Measurements from ENCODE around the gene CHIT1. TPM values are rescaled to one million over a fixed set of nuclear protein-coding genes. Genes with fewer than 3 reads are reported as not detected.

Gene CHIT1
- total and polyA plus RNA-seq, 7 donors = 0.04 to 0.27 (median 0.09) TPM; not detected in 3

DNA sequence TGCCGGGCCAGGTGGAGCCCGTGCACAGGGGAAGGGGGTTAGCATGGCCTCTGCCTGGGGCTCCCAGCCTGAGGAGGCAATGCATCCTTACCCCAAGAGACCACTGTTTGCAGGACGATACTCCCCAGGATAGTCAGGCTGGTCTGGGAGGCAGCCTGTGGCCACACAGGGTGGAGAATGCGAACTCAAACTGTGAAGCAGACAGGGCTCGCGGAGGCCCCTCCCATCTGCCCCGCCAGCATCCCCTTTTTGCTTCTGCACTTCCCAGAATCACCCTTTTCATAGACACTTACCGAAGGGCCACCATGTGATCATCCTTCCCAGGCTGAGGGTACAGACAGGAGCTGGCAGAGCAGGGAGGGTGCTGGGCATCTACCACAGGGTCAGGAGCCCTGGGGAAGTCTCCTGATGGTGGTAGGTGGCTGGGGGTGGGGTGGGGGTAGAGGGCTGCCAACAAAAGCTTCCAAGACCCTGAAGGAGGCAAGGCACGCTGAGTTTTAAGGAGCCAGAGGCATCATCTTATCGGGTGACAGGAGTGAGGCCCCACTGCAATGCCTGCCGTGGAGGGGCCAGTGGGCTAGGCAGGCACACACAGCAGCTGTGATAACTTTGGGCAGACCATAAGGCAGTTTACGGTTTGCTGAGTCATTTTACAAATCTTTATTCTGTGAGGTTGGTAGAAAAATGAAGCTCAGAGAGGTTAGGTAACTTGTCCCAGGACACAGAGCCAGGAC is 44.6 kb upstream of the CHIT1 start:
- H3K4me1 ChIP-seq = peaks cover 84% of the 10 kb centered on the region

DNA sequence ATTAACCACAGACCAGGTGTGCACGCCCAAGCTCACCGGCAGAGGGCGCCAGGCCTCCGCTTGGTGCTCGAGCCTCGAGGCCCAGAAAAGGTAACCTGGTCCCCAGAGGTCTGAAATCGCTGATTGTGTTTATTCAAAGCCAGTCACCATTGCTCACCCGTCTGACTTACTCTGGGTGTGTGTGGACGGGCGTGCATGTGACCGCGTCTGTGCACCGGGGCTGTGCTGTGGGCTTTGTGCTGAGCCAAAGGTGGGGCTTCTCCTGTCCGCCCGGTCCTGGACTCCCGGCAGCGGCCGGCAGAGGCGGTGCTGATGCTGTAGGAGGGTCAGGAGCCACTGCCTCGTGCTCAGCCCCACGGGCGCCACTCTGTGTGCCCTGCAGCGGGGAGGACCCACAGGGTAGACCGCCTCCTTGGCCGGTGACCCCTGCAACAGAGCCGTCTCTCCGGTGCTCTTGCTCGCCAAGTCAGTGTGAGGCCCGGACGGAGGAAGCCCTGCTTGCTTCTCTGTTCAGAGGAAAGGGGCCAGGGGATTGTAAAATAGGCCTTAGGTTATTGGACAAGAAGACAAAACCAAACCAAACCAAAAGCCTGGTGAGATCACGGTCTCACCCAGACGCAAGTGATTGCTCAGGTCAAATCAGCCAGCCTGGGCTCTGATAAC is 43.9 kb upstream of the CHIT1 start:
- Histone ChIP-seq H3K4me1 (peaks cover 83% of the 10 kb centered on the region), H3K27me3 (ENCODE audit: insufficient read depth in 3 of 3, low read length in 2 of 3) (no peaks in the 10 kb centered on the region), H3K27ac (peak overlapping the region; percentile 91), H3K36me3 (ENCODE audit: insufficient read depth in 1 of 2, low read depth in 1 of 2) (no peaks in the 10 kb centered on the region), H3K4me3 (peak overlapping the region; percentile 59), H3K9me3 (no peaks in the 10 kb centered on the region)
- intact Hi-C loops (cut with DNase I) = loop anchor here (1.0 to 5.0 kb wide), 6 partner anchors 34 to 214 kb away; no protein-coding TSS in a partner anchor
- ATAC-seq = peak; percentile 58 to 66 (median 61)
- WGBS, 3 donors = 10 to 16% (median 12%) methylated on average over 32 of the region's 32 CpGs
- DNase-seq = peak; percentile 86 to 94
- TF ChIP-seq, protein P1, sequence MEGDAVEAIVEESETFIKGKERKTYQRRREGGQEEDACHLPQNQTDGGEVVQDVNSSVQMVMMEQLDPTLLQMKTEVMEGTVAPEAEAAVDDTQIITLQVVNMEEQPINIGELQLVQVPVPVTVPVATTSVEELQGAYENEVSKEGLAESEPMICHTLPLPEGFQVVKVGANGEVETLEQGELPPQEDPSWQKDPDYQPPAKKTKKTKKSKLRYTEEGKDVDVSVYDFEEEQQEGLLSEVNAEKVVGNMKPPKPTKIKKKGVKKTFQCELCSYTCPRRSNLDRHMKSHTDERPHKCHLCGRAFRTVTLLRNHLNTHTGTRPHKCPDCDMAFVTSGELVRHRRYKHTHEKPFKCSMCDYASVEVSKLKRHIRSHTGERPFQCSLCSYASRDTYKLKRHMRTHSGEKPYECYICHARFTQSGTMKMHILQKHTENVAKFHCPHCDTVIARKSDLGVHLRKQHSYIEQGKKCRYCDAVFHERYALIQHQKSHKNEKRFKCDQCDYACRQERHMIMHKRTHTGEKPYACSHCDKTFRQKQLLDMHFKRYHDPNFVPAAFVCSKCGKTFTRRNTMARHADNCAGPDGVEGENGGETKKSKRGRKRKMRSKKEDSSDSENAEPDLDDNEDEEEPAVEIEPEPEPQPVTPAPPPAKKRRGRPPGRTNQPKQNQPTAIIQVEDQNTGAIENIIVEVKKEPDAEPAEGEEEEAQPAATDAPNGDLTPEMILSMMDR (IDR thresholded peaks at IDR 0.05) = peak; percentile 96

More for the DNA sequence above, 44.6 kb upstream of the CHIT1 start:
- TF ChIP-seq, protein P1 (IDR thresholded peaks at IDR 0.05) = no peak
- peak; percentile 49 to 72 for DNase-seq
- ATAC-seq = no peak
- 71 to 77% (median 72%) methylated on average over 12 of the region's 12 CpGs for WGBS, 3 donors
- intact Hi-C loops (cut with DNase I) = loop anchor here (1.0 to 5.0 kb wide), 6 partner anchors 33 to 213 kb away; no protein-coding TSS in a partner anchor
- Histone ChIP-seq H3K36me3 (ENCODE audit: insufficient read depth in 1 of 2, low read depth in 1 of 2) (no peaks in the 10 kb centered on the region), H3K4me3 (peak overlapping the region; percentile 59), H3K27me3 (ENCODE audit: insufficient read depth in 3 of 3, low read length in 2 of 3) (no peaks in the 10 kb centered on the region), H3K9me3 (no peaks in the 10 kb centered on the region), H3K27ac (peak overlapping the region; percentile 91)

DNA sequence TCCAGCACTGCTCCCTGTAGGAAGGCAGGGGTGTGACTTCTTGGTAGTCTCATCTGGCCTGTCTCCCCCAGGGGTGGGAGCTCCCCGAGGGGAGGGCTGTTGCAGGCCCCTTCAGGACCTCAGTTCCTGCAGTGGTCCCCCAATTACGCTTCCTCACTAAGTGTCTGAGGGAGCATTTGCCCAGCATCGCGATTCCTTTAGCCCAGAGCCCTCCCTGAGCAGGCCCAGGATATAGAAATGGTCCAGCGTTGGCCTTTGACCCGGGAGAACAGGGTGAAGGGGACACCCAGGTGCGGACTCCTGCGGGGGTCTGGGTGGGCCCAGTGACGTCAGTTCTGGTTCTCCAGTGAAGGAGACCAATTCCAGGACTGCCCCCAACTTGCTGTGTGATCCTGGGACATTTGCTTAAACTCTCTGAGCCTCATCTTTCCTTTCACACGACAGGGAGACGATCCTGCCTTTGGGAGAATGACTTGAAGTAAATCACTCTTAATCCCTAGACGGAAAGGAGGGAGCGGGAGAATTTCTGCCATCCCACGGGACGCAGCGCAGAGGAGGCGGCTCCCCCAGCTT is 43.2 kb upstream of the CHIT1 start:
- WGBS, 3 donors = 25 to 28% (median 26%) methylated on average over 17 of the region's 17 CpGs
- DNase-seq (no peak), ATAC-seq (no peak)
- no peaks in the 10 kb centered on the region for H3K36me3 ChIP-seq (ENCODE audit: insufficient read depth in 1 of 2, low read depth in 1 of 2)
- H3K9me3 ChIP-seq = no peaks in the 10 kb centered on the region
- intact Hi-C loops (cut with DNase I) = loop anchor here (1.0 to 5.0 kb wide), 6 partner anchors 35 to 215 kb away; no protein-coding TSS in a partner anchor
- peak overlapping the region; percentile 59 for H3K4me3 ChIP-seq
- TF ChIP-seq, protein P1 (IDR thresholded peaks at IDR 0.05) = no peak
- peaks cover 79% of the 10 kb centered on the region for H3K4me1 ChIP-seq
- H3K27ac ChIP-seq = peak overlapping the region; percentile 91
- no peaks in the 10 kb centered on the region for H3K27me3 ChIP-seq (ENCODE audit: insufficient read depth in 3 of 3, low read length in 2 of 3)

DNA sequence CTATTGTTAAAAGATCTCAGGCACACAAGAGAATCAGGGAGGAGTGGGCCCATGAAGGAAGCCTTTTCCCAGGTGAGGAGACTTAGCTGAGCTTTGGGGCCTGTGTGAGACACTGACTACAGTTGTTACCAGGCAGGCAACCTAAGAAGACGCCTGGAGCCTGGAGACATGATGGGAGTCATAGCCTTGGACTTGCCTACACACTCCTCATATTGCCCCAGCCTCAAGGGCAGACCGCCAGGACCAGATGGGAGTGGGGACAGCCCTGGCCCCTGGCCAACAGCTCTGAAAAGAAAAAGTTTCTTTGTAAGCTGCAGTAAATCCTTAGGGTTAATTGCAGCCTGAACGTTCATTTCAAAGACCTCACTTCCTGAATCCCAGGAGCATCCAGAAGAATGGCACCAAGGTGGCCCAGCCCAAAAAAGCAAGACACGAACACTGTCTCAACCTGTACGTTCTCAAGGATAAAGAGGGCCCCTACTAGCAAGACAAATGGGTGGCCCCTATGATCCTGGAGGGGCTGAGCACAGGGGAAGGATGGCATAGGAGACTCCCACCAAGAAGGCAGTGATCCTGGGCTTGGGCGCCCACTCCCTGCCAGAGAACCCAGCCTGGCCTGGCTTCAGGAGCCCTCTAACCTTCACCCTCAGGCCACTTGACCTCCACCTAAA is 42.6 kb upstream of the CHIT1 start:
- intact Hi-C loops (cut with DNase I) = loop anchor here (2.0 to 5.0 kb wide), 5 partner anchors 63 to 215 kb away; no protein-coding TSS in a partner anchor
- no peaks in the 10 kb centered on the region for H3K27me3 ChIP-seq (ENCODE audit: insufficient read depth in 3 of 3, low read length in 2 of 3)
- H3K9me3 ChIP-seq = no peaks in the 10 kb centered on the region
- DNase-seq = no peak
- TF ChIP-seq, protein P1 (IDR thresholded peaks at IDR 0.05) = no peak
- no peak overlapping the region for H3K27ac ChIP-seq
- H3K36me3 ChIP-seq (ENCODE audit: insufficient read depth in 1 of 2, low read depth in 1 of 2) = no peaks in the 10 kb centered on the region
- ATAC-seq = no peak
- H3K4me3 ChIP-seq = no peak overlapping the region
- WGBS, 3 donors = 67 to 73% (median 69%) methylated on average over 6 of the region's 6 CpGs
- H3K4me1 ChIP-seq = peaks cover 75% of the 10 kb centered on the region
